SU-DHL-6 (cell line): Measurements from ENCODE around the gene EYS.

ENCODE experiments used
- H2AFZ ChIP-seq: fragments of 200-600 bp; sonication (generic); 2 replicates; pipeline ENCODE4 v1.6.1; 2014; ENCODE audit warnings: low read depth, mild to moderate bottlenecking, moderate library complexity, mixed read lengths, antibody characterized with exemption, low read length; ENCODE audit not compliant: severe bottlenecking
- H3F3A ChIP-seq: fragments of 200-600 bp; shearing (Covaris generic); 2 replicates; pipeline ENCODE4 v1.6.0; 2016; ENCODE audit warnings: antibody characterized with exemption, mild to moderate bottlenecking; ENCODE audit not compliant: insufficient read depth
- H3K27ac ChIP-seq: fragments of 200-600 bp; sonication (generic); 2 replicates; pipeline ENCODE4 v1.5.1; 2016; ENCODE audit warnings: low read depth, mild to moderate bottlenecking, low read length, moderate library complexity, mixed read lengths
- H3K27me3 ChIP-seq: fragments of 200-600 bp; sonication (generic), shearing (Covaris generic); 2 replicates; pipeline ENCODE4 v1.6.0; 2014; ENCODE audit warnings: mild to moderate bottlenecking, low read length
- H3K36me3 ChIP-seq: fragments of 200-600 bp; sonication (generic); 2 replicates; pipeline ENCODE4 v1.6.1; 2014; ENCODE audit warnings: mild to moderate bottlenecking, low read length, mixed read lengths
- H3K4me2 ChIP-seq: fragments of 300-600, 200-600 bp; shearing (Covaris generic), sonication (generic); 2 replicates; pipeline ENCODE4 v1.6.0; 2014; ENCODE audit warnings: low read length, low read depth, mild to moderate bottlenecking; ENCODE audit not compliant: poor library complexity, severe bottlenecking
- H3K4me3 ChIP-seq: fragments of 200-600 bp; sonication (generic); 2 replicates; pipeline ENCODE4 v1.5.1; 2014; ENCODE audit warnings: antibody characterized with exemption, low read length, mild to moderate bottlenecking, mixed read lengths; ENCODE audit not compliant: insufficient read depth, poor library complexity, severe bottlenecking
- H3K79me2 ChIP-seq: fragments of 200-600 bp; sonication (generic); 2 replicates; pipeline ENCODE4 v1.6.1; 2014; ENCODE audit warnings: mild to moderate bottlenecking, low read length, moderate library complexity; ENCODE audit not compliant: insufficient read depth
- H3K9ac ChIP-seq: fragments of 200-600 bp; sonication (generic); 2 replicates; pipeline ENCODE4 v1.7.0; 2014; ENCODE audit warnings: mild to moderate bottlenecking, low read length
- H3K9me2 ChIP-seq: fragments of 200-600 bp; sonication (generic); replicated peaks from 2 replicates; pipeline ENCODE4 v1.6.1; 2014; ENCODE audit warnings: low read length; ENCODE audit not compliant: insufficient read depth
- H3K9me3 ChIP-seq: fragments of 200-600 bp; sonication (generic); 2 replicates; pipeline ENCODE4 v1.6.1; 2014; ENCODE audit warnings: low read length, mixed read lengths; ENCODE audit not compliant: insufficient read depth
- H4K20me1 ChIP-seq: fragments of 200-600 bp; sonication (generic); 2 replicates; pipeline ENCODE4 v1.6.1; 2014; ENCODE audit warnings: low read depth, mild to moderate bottlenecking, antibody characterized with exemption, low read length, moderate library complexity, mixed read lengths
- CTCF ChIP-seq: fragments of 200-600 bp; sonication (generic); IDR thresholded peaks from one replicate; pipeline ENCODE4 v1.5.1; 2017; ENCODE audit warnings: antibody characterized with exemption, mild to moderate bottlenecking, low read length, moderate library complexity; ENCODE audit not compliant: insufficient read depth, poor library complexity, severe bottlenecking
- EZH2phosphoT487 ChIP-seq: fragments of 200-600 bp; sonication (generic), shearing (Covaris generic); conservative IDR thresholded peaks from 2 replicates; pipeline ENCODE4 v1.6.1; 2018; ENCODE audit warnings: mild to moderate bottlenecking, antibody characterized with exemption, low read length, moderate library complexity, mixed read lengths

Gene EYS

GRCh38 chr6:65646544-65646943, 60.5 kb downstream of the EYS start:
- no peaks in the 10 kb centered on the region for H3K9me2 ChIP-seq
- no peaks in the 10 kb centered on the region for H3K36me3 ChIP-seq
- TF ChIP-seq EZH2phosphoT487 (no peak), CTCF (no peak)
- H2AFZ ChIP-seq = no peak overlapping the region
- H4K20me1 ChIP-seq = no peaks in the 10 kb centered on the region
- no peak overlapping the region for H3K4me3 ChIP-seq
- H3K9me3 ChIP-seq = no peaks in the 10 kb centered on the region
- H3K27me3 ChIP-seq = no peaks in the 10 kb centered on the region
- H3K27ac ChIP-seq = no peak overlapping the region
- H3K79me2 ChIP-seq = no peaks in the 10 kb centered on the region
- no peak overlapping the region for H3K4me2 ChIP-seq
- H3K9ac ChIP-seq = no peak overlapping the region
- no peaks in the 10 kb centered on the region for H3F3A ChIP-seq

- TF ChIP-seq CTCF (no peak), EZH2phosphoT487 (no peak)
- H3K4me2 ChIP-seq = no peak overlapping the region
- no peaks in the 10 kb centered on the region for H3K36me3 ChIP-seq
- no peak overlapping the region for H3K9ac ChIP-seq
- H3K79me2 ChIP-seq = no peaks in the 10 kb centered on the region
- no peak overlapping the region for H3K27ac ChIP-seq
- H3K27me3 ChIP-seq = no peaks in the 10 kb centered on the region
- H3K4me3 ChIP-seq = no peak overlapping the region
- no peaks in the 10 kb centered on the region for H3F3A ChIP-seq
- H4K20me1 ChIP-seq = no peaks in the 10 kb centered on the region
- no peaks in the 10 kb centered on the region for H3K9me3 ChIP-seq
- no peak overlapping the region for H2AFZ ChIP-seq
- H3K9me2 ChIP-seq = no peaks in the 10 kb centered on the region
Observed at GRCh38 chr6:65642776-65643175, 64.2 kb downstream of the EYS start.

- no peaks in the 10 kb centered on the region for H4K20me1 ChIP-seq
- no peak overlapping the region for H3K4me2 ChIP-seq
- no peak overlapping the region for H3K4me3 ChIP-seq
- H3K9ac ChIP-seq = no peak overlapping the region
- no peaks in the 10 kb centered on the region for H3K36me3 ChIP-seq
- H3F3A ChIP-seq = no peaks in the 10 kb centered on the region
- no peaks in the 10 kb centered on the region for H3K9me2 ChIP-seq
- H3K79me2 ChIP-seq = no peaks in the 10 kb centered on the region
- H3K27ac ChIP-seq = no peak overlapping the region
- no peaks in the 10 kb centered on the region for H3K9me3 ChIP-seq
- no peak overlapping the region for H2AFZ ChIP-seq
- no peaks in the 10 kb centered on the region for H3K27me3 ChIP-seq
- TF ChIP-seq CTCF = no peak
- no peak for TF ChIP-seq EZH2phosphoT487
Observed at GRCh38 chr6:65638047-65638831, 68.8 kb downstream of the EYS start.
